Retina (tissue), 1 donor: Measurements from ENCODE around the gene RPL13.
"Not testable (repeated sequence)": the region's sequence is repeated elsewhere in the genome, so short reads cannot be mapped to it uniquely, and the experiment has no call there.

Experiments
- DNase-seq: peaks from one replicate; pipeline ENCODE4 v3.0.0-alpha.2; 2016

Gene RPL13

GRCh38 chr16:89581045-89581695 is 20.7 kb downstream of the RPL13 start:
- DNase-seq, result no peak

- no peak for DNase-seq
These were observed 21.5 kb downstream of the RPL13 start for GRCh38 chr16:89581861-89582563.

- DNase-seq, result no peak
These were observed 22.2 kb downstream of the RPL13 start for GRCh38 chr16:89582614-89583196.

- DNase-seq, result no peak
These were observed 22.9 kb downstream of the RPL13 start for GRCh38 chr16:89583197-89583894.

- no peak for DNase-seq
These were observed 23.6 kb downstream of the RPL13 start for GRCh38 chr16:89583895-89584644.

- DNase-seq, result no peak
These were observed 24.5 kb downstream of the RPL13 start for GRCh38 chr16:89584768-89585549.

- DNase-seq, result no peak
These were observed 25.7 kb downstream of the RPL13 start for GRCh38 chr16:89586218-89586617.

- DNase-seq, result no peak
These were observed 26.4 kb downstream of the RPL13 start for GRCh38 chr16:89586853-89587252.

- not testable (repeated sequence) for DNase-seq
These were observed 27.2 kb downstream of the RPL13 start for GRCh38 chr16:89587676-89588075.

GRCh38 chr16:89588413-89589109 is 28.1 kb downstream of the RPL13 start:
- no peak for DNase-seq

- DNase-seq, result no peak
These were observed 28.9 kb downstream of the RPL13 start for GRCh38 chr16:89589241-89589926.

GRCh38 chr16:89593841-89594240 is 33.4 kb downstream of the RPL13 start:
- no peak for DNase-seq

GRCh38 chr16:89595330-89596060 is 35.0 kb downstream of the RPL13 start:
- DNase-seq, result no peak

GRCh38 chr16:89596061-89596689 is 35.7 kb downstream of the RPL13 start:
- no peak for DNase-seq

GRCh38 chr16:89596957-89597649 is 36.6 kb downstream of the RPL13 start:
- DNase-seq, result no peak

GRCh38 chr16:89598199-89598598 is 37.7 kb downstream of the RPL13 start:
- DNase-seq, result no peak

- no peak for DNase-seq
These were observed 39.0 kb downstream of the RPL13 start for GRCh38 chr16:89599451-89599858.

- no peak for DNase-seq
These were observed 39.4 kb downstream of the RPL13 start for GRCh38 chr16:89599902-89600301.

GRCh38 chr16:89600427-89600826 is 39.9 kb downstream of the RPL13 start:
- DNase-seq, result no peak
